Panc1 (cell line): ENCODE results near the gene NAPG. TPM values are rescaled to one million over a fixed set of nuclear protein-coding genes. Genes with fewer than 3 reads are reported as not detected.

Experiments used
- ATAC-seq: fragments of 200-7000 bp; cut with Tn5 transposase; 2 replicates; pipeline ENCODE4 v1.9.1; 2020; ENCODE audit warnings: mild to moderate bottlenecking, moderate library complexity
- BruUV-seq: library from RNA; stranded (reverse); fragments of 400-500 nt; replicated peaks from 2 replicates; lab custom pipeline; 2021; lab: Mats Ljungman, UMichigan
- CTCF ChIA-PET: fragments of 300-600 bp; sonication (Branson Sonifier 250); formaldehyde crosslinking; loops from one replicate; lab custom pipeline; 2022; ENCODE audit warnings: antibody characterized with exemption; lab: Charles Lee
- POLR2A ChIA-PET: fragments of 300-600 bp; sonication (Branson Sonifier 250); formaldehyde crosslinking; loops from one replicate; lab custom pipeline; 2022; ENCODE audit warnings: antibody characterized with exemption; lab: Charles Lee
- DNase-seq: peaks from one replicate; pipeline ENCODE4 v3.0.0-alpha.2; 2010; ENCODE audit warnings: low read depth, low spot score
- H3K27ac ChIP-seq: 2 replicates; pipeline ENCODE4 v1.5.1; 2011; ENCODE audit warnings: mild to moderate bottlenecking, low read length, inconsistent platforms
- H3K27me3 ChIP-seq: fragments of 200-500 bp; sonication (Bioruptor generic); 2 replicates; pipeline ENCODE4 v1.6.0; 2014; ENCODE audit warnings: low read length, inconsistent platforms; ENCODE audit not compliant: control insufficient read depth, insufficient read depth
- H3K36me3 ChIP-seq: fragments of 200-500 bp; sonication (Bioruptor generic); 2 replicates; pipeline ENCODE4 v1.5.1; 2014; ENCODE audit warnings: inconsistent platforms, mild to moderate bottlenecking, low read length, moderate library complexity; ENCODE audit not compliant: control insufficient read depth, insufficient read depth
- H3K4me1 ChIP-seq: 2 replicates; pipeline ENCODE4 v1.5.1; 2011; ENCODE audit warnings: inconsistent platforms, mild to moderate bottlenecking, low read length, moderate library complexity; ENCODE audit not compliant: control insufficient read depth, insufficient read depth
- H3K4me3 ChIP-seq, 2 experiments: 2 replicates each; pipeline ENCODE4 v1.5.1; 2011 to 2012; ENCODE audit warnings: low read depth in 2 of 2, low read length in 2 of 2, mild to moderate bottlenecking in 2 of 2, inconsistent platforms in 1 of 2, moderate library complexity in 1 of 2
- H3K9me3 ChIP-seq: fragments of 200-500 bp; sonication (Bioruptor generic); 2 replicates; pipeline ENCODE4 v1.5.1; 2014; ENCODE audit warnings: low read depth, mild to moderate bottlenecking, inconsistent platforms, low read length, moderate library complexity; ENCODE audit not compliant: control insufficient read depth, insufficient read depth
- POLR2AphosphoS5 ChIP-seq: IDR thresholded peaks from 2 replicates; pipeline ENCODE4 v1.6.1; 2012; ENCODE audit warnings: mild to moderate bottlenecking, low read depth, low read length, moderate library complexity
- SIN3A ChIP-seq: IDR thresholded peaks from 2 replicates; pipeline ENCODE4 v1.6.1; 2012; ENCODE audit warnings: low read depth, mild to moderate bottlenecking, low read length, moderate library complexity, borderline replicate concordance; ENCODE audit not compliant: insufficient read depth
- TCF7L2 ChIP-seq: IDR thresholded peaks from 2 replicates; pipeline ENCODE4 v1.6.1; 2011; ENCODE audit warnings: mild to moderate bottlenecking, low read depth, low read length, inconsistent platforms
- in situ Hi-C: cut with HindIII; loops from 2 replicates; pipeline ENCODE4 v1.10.0; 2016; ENCODE audit warnings: low sequenced_read_pairs, low pct_unique_long_range_greater_than_20kb
- intact Hi-C: fragments of 100-400 bp; cut with micrococcal nuclease; formaldehyde crosslinking; loops from one replicate; pipeline ENCODE4 v1.10.0; 2022; ENCODE audit not compliant: unreplicated experiment
- total RNA-seq: library from RNA; stranded (reverse); gene quantifications from one replicate; pipeline ENCODE4 v1.2.1, GENCODE V29; 2021; ENCODE audit not compliant: unreplicated experiment
- TF ChIP-seq, protein P1 (sequence below), 2 experiments: IDR thresholded peaks; 2 replicates each; pipeline ENCODE4 v1.6.1; 2011 to 2012; ENCODE audit warnings: low read depth in 2 of 2, control low read depth in 1 of 2, low read length in 1 of 2, mild to moderate bottlenecking in 1 of 2, moderate library complexity in 1 of 2; ENCODE audit not compliant: insufficient read depth in 1 of 2
- TF ChIP-seq, protein P2 (sequence below): fragments of 450-650 bp; IDR thresholded peaks from 2 replicates; pipeline ENCODE4 v1.5.1; 2017; ENCODE audit warnings: mild to moderate bottlenecking

NAPG gene
- total RNA-seq, 1 experiment from 2014 or later: 27.8 TPM

DNA sequence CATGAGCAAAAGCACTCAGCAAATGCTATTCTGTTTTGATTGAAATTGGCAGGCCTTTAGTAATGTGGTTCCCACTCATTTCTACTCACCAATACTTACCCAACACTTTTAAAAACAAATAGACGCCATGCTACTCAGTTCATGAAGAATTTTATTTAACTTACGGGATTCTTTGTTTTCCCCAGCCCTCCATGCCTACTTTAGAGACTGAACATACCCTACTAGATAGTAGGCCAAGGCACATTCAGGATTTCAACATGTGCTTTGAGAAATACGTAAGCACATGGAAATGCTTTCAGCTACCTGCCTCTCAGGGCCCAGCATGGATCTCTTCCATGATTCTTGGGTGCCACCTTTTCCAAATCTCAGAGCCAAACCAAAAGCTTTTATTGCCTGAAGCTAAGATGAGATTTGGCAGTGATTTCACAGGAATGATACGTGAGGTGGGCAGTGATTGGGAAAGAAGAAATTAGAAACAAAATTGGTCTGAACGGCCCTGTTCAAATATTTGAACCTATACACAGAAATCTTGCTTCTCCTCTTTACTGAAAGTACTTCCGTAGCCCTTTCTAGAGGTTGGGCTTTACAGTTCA lies 31.4 kb downstream of the NAPG start:
- in situ Hi-C loops: no loop called here

DNA sequence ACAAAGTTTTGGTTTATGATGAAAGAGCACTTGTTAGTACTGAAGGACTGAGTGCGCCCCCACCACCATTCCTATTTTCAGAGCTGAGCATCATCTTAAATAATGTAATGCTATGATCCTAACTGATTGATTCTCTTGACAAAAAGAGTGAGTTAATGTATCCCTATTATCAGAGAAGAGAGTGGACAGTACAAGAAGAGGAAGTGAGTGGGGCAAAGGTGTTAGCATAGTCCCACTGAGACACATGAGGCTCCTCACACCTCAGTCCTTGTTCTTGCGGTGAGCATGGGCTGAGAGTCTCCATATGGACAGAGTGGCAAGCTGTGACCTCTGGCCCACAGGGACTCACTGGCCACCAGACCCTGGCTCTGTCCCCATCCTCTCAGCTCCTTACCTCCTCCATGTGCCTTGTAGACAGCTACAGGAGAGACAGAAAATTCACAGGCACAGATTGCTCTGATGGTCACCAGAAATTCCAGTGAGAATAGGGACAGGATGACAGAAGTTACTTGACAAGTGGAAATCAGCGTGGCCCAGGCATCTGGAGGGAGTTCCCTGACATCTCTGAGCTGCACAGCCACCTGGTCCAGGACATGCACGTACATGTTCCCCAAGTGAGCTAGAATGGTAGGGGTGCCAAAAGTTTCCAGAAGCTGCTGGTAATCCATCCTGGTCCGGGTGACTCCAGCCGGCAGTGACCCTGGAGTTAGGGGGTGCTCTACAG lies 32.6 kb downstream of the NAPG start:
- in situ Hi-C loops (no loop called here), intact Hi-C loops (no loop called here)
- BruUV-seq: no TSS peak
- DNase-seq (no peak), ATAC-seq (no peak)
- Histone ChIP-seq H3K9me3 (no peaks in the 10 kb centered on the region), H3K4me1 (no peaks in the 10 kb centered on the region), H3K36me3 (peaks cover 5% of the 10 kb centered on the region), H3K4me3 (no peak overlapping the region), H3K27ac (no peak overlapping the region), H3K27me3 (no peaks in the 10 kb centered on the region)
- TF ChIP-seq SIN3A (no peak), TCF7L2 (no peak), POLR2AphosphoS5 (no peak)
- TF ChIP-seq, protein P1, sequence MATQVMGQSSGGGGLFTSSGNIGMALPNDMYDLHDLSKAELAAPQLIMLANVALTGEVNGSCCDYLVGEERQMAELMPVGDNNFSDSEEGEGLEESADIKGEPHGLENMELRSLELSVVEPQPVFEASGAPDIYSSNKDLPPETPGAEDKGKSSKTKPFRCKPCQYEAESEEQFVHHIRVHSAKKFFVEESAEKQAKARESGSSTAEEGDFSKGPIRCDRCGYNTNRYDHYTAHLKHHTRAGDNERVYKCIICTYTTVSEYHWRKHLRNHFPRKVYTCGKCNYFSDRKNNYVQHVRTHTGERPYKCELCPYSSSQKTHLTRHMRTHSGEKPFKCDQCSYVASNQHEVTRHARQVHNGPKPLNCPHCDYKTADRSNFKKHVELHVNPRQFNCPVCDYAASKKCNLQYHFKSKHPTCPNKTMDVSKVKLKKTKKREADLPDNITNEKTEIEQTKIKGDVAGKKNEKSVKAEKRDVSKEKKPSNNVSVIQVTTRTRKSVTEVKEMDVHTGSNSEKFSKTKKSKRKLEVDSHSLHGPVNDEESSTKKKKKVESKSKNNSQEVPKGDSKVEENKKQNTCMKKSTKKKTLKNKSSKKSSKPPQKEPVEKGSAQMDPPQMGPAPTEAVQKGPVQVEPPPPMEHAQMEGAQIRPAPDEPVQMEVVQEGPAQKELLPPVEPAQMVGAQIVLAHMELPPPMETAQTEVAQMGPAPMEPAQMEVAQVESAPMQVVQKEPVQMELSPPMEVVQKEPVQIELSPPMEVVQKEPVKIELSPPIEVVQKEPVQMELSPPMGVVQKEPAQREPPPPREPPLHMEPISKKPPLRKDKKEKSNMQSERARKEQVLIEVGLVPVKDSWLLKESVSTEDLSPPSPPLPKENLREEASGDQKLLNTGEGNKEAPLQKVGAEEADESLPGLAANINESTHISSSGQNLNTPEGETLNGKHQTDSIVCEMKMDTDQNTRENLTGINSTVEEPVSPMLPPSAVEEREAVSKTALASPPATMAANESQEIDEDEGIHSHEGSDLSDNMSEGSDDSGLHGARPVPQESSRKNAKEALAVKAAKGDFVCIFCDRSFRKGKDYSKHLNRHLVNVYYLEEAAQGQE (IDR thresholded peaks at IDR 0.05; ENCODE audit: insufficient read depth in 1 of 2, low read depth in 2 of 2, low read length in 1 of 2): no peak
- TF ChIP-seq, protein P2, sequence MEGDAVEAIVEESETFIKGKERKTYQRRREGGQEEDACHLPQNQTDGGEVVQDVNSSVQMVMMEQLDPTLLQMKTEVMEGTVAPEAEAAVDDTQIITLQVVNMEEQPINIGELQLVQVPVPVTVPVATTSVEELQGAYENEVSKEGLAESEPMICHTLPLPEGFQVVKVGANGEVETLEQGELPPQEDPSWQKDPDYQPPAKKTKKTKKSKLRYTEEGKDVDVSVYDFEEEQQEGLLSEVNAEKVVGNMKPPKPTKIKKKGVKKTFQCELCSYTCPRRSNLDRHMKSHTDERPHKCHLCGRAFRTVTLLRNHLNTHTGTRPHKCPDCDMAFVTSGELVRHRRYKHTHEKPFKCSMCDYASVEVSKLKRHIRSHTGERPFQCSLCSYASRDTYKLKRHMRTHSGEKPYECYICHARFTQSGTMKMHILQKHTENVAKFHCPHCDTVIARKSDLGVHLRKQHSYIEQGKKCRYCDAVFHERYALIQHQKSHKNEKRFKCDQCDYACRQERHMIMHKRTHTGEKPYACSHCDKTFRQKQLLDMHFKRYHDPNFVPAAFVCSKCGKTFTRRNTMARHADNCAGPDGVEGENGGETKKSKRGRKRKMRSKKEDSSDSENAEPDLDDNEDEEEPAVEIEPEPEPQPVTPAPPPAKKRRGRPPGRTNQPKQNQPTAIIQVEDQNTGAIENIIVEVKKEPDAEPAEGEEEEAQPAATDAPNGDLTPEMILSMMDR: no peak
- ChIA-PET POLR2A (no interaction called here), CTCF (no interaction called here)

More for the DNA sequence above, 31.4 kb downstream of the NAPG start:
- Histone ChIP-seq H3K36me3 (peaks cover 16% of the 10 kb centered on the region), H3K4me1 (no peaks in the 10 kb centered on the region), H3K4me3 (no peak overlapping the region), H3K27me3 (no peaks in the 10 kb centered on the region), H3K9me3 (no peaks in the 10 kb centered on the region), H3K27ac (no peak overlapping the region)
- BruUV-seq: no TSS peak
- DNase-seq (no peak), ATAC-seq (no peak)
- ChIA-PET CTCF (no interaction called here), POLR2A (no interaction called here)
- TF ChIP-seq POLR2AphosphoS5 (no peak), SIN3A (no peak), TCF7L2 (no peak)
- TF ChIP-seq, protein P1 (IDR thresholded peaks at IDR 0.05; ENCODE audit: insufficient read depth in 1 of 2, low read depth in 2 of 2, low read length in 1 of 2): no peak
- TF ChIP-seq, protein P2: no peak
- intact Hi-C loops: no loop called here
